Endothelial cell (in vitro differentiated cells): ENCODE results near the gene PHYKPL. TPM values are rescaled to one million over a fixed set of nuclear protein-coding genes. Genes with fewer than 3 reads are reported as not detected.

ENCODE experiments used
- DNase-seq: peaks from one replicate; pipeline ENCODE4 v3.0.0; 2021; ENCODE audit warnings: low spot score
- H3K27ac Mint-ChIP-seq: one replicate; pipeline ENCODE4 v1.8.0; 2021; ENCODE audit warnings: mixed read lengths, inconsistent platforms; ENCODE audit not compliant: unreplicated experiment
- H3K27me3 Mint-ChIP-seq: one replicate; pipeline ENCODE4 v1.8.0; 2021; ENCODE audit warnings: mild to moderate bottlenecking, moderate library complexity, mixed read lengths, inconsistent platforms; ENCODE audit not compliant: unreplicated experiment
- H3K36me3 Mint-ChIP-seq: one replicate; pipeline ENCODE4 v1.8.0; 2021; ENCODE audit warnings: mild to moderate bottlenecking, low read depth, mixed read lengths, inconsistent platforms; ENCODE audit not compliant: unreplicated experiment
- H3K4me1 Mint-ChIP-seq: one replicate; pipeline ENCODE4 v1.8.0; 2021; ENCODE audit warnings: mild to moderate bottlenecking, mixed read lengths, inconsistent platforms; ENCODE audit not compliant: unreplicated experiment
- H3K4me3 Mint-ChIP-seq: one replicate; pipeline ENCODE4 v1.8.0; 2021; ENCODE audit warnings: mild to moderate bottlenecking, mixed read lengths, inconsistent platforms; ENCODE audit not compliant: unreplicated experiment
- H3K9me3 Mint-ChIP-seq: one replicate; pipeline ENCODE4 v1.8.0; 2021; ENCODE audit warnings: mixed read lengths, inconsistent platforms; ENCODE audit not compliant: unreplicated experiment
- total RNA-seq: library from RNA; stranded (reverse); fragmentation: NEBNext Ultra II Directional; extraction: Animal tissue kit (Norgen Biotek cat#: 25700); gene quantifications from one replicate; pipeline ENCODE4 v1.2.1, GENCODE V29; 2021; ENCODE audit not compliant: unreplicated experiment
- TF ChIP-seq, protein P1 (sequence below): fragments of 200-600 bp; sonication (generic); IDR thresholded peaks from one replicate; pipeline ENCODE4 v1.5.0; 2021; ENCODE audit warnings: antibody characterized with exemption; ENCODE audit not compliant: unreplicated experiment

Gene PHYKPL
- total RNA-seq, 1 donor from 2014 or later = 53.1 TPM

DNA sequence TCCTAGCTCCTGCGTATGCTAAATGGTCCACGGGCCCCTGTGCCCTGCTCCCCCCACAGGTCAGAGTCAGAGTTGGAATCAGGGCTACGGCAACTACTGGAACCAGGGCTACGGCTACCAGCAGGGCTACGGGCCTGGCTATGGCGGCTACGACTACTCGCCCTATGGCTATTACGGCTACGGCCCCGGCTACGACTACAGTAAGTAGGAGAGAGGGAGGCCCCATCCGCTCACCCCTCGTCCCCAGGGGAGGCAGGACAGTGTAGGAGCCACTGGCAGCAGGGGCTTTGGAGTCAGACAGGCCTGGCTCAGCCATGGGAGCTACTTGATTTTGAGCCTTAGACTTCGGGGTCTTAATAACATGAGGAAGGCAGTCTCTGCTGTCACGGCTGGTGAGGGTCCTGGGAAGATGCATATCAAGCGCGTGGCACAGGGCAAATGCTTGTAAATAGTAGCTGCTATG, 22.5 kb downstream of the PHYKPL start:
- TF ChIP-seq, protein P1, sequence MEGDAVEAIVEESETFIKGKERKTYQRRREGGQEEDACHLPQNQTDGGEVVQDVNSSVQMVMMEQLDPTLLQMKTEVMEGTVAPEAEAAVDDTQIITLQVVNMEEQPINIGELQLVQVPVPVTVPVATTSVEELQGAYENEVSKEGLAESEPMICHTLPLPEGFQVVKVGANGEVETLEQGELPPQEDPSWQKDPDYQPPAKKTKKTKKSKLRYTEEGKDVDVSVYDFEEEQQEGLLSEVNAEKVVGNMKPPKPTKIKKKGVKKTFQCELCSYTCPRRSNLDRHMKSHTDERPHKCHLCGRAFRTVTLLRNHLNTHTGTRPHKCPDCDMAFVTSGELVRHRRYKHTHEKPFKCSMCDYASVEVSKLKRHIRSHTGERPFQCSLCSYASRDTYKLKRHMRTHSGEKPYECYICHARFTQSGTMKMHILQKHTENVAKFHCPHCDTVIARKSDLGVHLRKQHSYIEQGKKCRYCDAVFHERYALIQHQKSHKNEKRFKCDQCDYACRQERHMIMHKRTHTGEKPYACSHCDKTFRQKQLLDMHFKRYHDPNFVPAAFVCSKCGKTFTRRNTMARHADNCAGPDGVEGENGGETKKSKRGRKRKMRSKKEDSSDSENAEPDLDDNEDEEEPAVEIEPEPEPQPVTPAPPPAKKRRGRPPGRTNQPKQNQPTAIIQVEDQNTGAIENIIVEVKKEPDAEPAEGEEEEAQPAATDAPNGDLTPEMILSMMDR = no peak
- H3K4me3 Mint-ChIP-seq = peak overlapping the region; percentile 42
- no peak for DNase-seq
- peaks cover 7% of the 10 kb centered on the region for H3K27me3 Mint-ChIP-seq
- peaks cover 25% of the 10 kb centered on the region for H3K4me1 Mint-ChIP-seq
- no peaks in the 10 kb centered on the region for H3K9me3 Mint-ChIP-seq
- peak overlapping the region; percentile 52 for H3K27ac Mint-ChIP-seq
- H3K36me3 Mint-ChIP-seq = peaks cover 51% of the 10 kb centered on the region

DNA sequence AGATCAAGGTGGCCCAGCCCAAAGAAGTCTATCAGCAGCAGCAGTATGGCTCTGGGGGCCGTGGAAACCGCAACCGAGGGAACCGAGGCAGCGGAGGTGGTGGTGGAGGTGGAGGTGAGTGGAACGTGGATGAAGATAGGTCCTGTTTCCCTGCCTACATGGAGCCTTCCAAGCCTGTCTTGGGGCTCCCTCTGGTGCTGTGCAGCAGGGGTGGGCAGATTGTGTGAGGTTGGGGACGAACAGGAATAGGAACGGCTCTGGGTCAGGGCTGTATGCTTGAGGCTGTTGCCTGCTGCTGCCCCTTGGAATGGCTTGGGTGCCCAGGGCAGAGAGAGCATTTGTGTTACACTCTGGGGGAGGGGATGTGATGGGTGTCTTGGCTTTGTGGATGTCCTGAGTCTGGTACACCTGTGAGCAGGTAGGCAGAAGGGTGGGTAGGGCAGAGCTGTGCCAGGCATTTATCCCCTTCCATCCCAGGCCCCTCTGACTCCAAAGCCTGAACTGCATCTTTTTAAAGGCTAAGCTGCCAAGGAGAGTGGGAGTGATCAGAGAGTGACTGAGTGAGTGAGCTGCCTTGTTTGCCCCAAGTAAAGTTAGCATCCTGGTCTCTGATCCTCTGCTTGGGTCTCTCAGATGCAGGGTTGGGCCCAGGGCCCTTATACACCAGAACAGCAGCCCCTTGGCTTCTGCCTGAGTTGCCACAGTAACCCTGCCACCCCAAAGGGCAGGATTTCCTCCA, 23.1 kb downstream of the PHYKPL start:
- Mint-ChIP-seq H3K36me3 (peaks cover 50% of the 10 kb centered on the region), H3K4me1 (peaks cover 25% of the 10 kb centered on the region), H3K9me3 (no peaks in the 10 kb centered on the region), H3K4me3 (peak overlapping the region; percentile 31), H3K27ac (no peak overlapping the region), H3K27me3 (peaks cover 7% of the 10 kb centered on the region)
- TF ChIP-seq, protein P1 = no peak
- DNase-seq = no peak

DNA sequence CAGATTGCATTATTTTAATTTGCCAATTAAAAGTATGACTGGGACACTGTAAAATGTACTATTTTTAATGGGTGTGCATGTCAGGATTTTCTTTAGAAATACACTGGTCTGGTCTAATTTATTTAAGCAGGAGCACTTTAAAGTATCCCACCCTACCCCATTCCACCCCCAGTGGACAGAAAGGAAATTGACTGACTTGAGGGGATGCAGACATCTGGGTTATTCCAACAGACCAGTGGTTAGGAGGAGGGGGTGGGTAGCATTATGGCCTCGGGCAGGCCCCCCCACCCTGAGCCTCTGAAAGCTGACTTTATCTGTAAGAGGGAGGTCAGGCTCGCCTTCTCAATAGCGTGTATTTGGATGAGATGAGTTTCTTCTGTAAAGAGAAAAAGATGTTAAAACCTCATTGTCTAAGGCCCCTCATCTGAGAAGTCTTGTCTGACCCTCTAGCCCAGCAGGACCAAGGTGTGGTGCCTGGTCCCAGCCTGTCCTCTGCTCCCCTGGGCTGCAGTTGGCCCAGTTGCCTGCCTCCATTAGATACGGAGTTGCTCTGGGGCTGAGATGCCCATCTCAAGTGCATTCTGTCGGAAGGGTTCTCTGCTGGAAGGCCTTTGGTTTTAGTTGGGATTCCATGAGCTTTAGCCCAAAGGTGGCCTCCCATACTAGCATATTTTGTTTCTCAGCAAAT, 23.9 kb downstream of the PHYKPL start:
- no peak for DNase-seq

DNA sequence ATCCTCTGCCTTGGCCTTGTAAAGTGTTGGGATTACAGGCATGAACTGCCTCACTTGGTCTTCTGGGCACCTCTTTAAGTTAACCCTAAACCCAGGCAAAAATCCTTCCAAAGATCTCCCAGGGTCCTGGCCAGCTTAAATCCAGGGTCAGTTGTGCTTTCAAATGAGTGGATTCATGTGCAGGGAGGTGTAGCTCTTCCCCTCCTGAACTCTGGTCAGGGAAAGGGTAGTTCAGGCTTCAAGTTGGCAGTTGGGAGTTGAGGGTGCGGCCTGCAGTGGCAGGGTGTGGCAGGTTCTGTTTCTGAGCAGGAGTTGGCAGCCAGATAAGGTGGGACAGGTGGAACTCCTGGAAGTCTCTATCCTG, 24.7 kb downstream of the PHYKPL start:
- Mint-ChIP-seq H3K9me3 (no peaks in the 10 kb centered on the region), H3K27me3 (peaks cover 10% of the 10 kb centered on the region), H3K4me3 (peak overlapping the region; percentile 17), H3K36me3 (peaks cover 49% of the 10 kb centered on the region), H3K27ac (no peak overlapping the region), H3K4me1 (peaks cover 27% of the 10 kb centered on the region)
- DNase-seq = no peak
- TF ChIP-seq, protein P1 = no peak

More for the DNA sequence above, 23.9 kb downstream of the PHYKPL start:
- no peaks in the 10 kb centered on the region for H3K9me3 Mint-ChIP-seq
- TF ChIP-seq, protein P1 = no peak
- H3K27me3 Mint-ChIP-seq = peaks cover 10% of the 10 kb centered on the region
- H3K4me3 Mint-ChIP-seq = peak overlapping the region; percentile 31
- H3K27ac Mint-ChIP-seq = no peak overlapping the region
- H3K4me1 Mint-ChIP-seq = peaks cover 27% of the 10 kb centered on the region
- H3K36me3 Mint-ChIP-seq = peaks cover 53% of the 10 kb centered on the region
